Natural killer cell treated with Interleukin-12 subunit alpha and Interleukin-12 subunit beta and Interleukin-15 and Interleukin-18, amount 100 ng/mL, for 72 hours (primary cell): Measurements from ENCODE around the gene RNF111. TPM values are rescaled to one million over a fixed set of nuclear protein-coding genes. Genes with fewer than 3 reads are reported as not detected.
"Not testable (repeated sequence)": the region's sequence is repeated elsewhere in the genome, so short reads cannot be mapped to it uniquely, and the experiment has no call there.

ENCODE experiments used
- ATAC-seq, 2 donors: fragments of 150-1000 bp; cut with Tn5 transposase in 1 of 2; sonication (Bioruptor Pico), chemical (Tn5 transposase) in 1 of 2; 2 replicates each; pipeline ENCODE4 v1.10.0; 2021
- DNase-seq: peaks from one replicate; pipeline ENCODE4 v3.0.0; 2022; ENCODE audit warnings: low spot score
- H3K27ac Mint-ChIP-seq, 2 donors: 1 replicate in 1 of 2; 2 replicates in 1 of 2; pipeline ENCODE4 v1.8.0; 2022; ENCODE audit warnings: mixed read lengths in 2 of 2, mild to moderate bottlenecking in 1 of 2, moderate library complexity in 1 of 2
- H3K27me3 Mint-ChIP-seq, 2 donors: 1 replicate in 1 of 2; 2 replicates in 1 of 2; pipeline ENCODE4 v1.8.0; 2022; ENCODE audit warnings: mixed read lengths in 2 of 2
- H3K36me3 Mint-ChIP-seq: one replicate; pipeline ENCODE4 v1.8.0; 2022; ENCODE audit warnings: mixed read lengths
- H3K4me1 Mint-ChIP-seq, 2 donors: 1 replicate in 1 of 2; 2 replicates in 1 of 2; pipeline ENCODE4 v1.8.0; 2022; ENCODE audit warnings: low read depth in 2 of 2, mixed read lengths in 2 of 2, mild to moderate bottlenecking in 1 of 2
- H3K4me3 Mint-ChIP-seq: one replicate; pipeline ENCODE4 v1.8.0; 2022; ENCODE audit warnings: mixed read lengths
- H3K9me3 Mint-ChIP-seq: 2 replicates; pipeline ENCODE4 v1.8.0; 2022; ENCODE audit warnings: mixed read lengths
- total RNA-seq, 2 donors: library from RNA; stranded (reverse); gene quantifications; one replicate each; pipeline ENCODE4 v1.2.3, GENCODE V29; 2022

RNF111 gene
- total RNA-seq, 2 donors from 2014 or later: 43.5 to 57.7 TPM

DNA sequence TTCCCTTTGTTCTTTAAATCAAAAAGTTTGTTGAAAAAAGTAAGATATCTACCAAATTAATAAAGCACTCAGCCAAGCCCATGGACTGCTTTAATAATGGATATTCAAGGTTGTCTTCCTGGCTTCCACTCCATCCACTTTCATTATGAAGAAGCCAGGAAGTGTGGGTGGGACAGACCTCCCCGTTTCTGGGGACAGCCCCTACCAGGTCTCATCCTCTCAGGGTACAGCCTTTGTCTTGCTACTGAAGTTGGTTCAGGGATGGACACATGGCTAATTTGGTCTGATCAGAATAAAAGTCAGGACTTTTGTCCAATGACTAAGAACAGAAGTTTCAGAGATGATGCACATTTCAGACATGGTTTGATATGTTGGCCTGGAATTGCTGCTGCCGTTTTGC is 150.1 kb downstream of the RNF111 start:
- DNase-seq: no peak
- ATAC-seq: peak in 1 of 2 donors; percentile 59
- Mint-ChIP-seq H3K27ac (peak overlapping the region in 1 of 2 donors; percentile 43), H3K9me3 (no peaks in the 10 kb centered on the region), H3K4me3 (no peak overlapping the region), H3K27me3 (no peaks in the 10 kb centered on the region), H3K36me3 (no peaks in the 10 kb centered on the region), H3K4me1 (peaks cover 7 to 9% of the 10 kb centered on the region in 2 donors)

- DNase-seq (no peak), ATAC-seq (peak; percentile 75 to 78)
- Mint-ChIP-seq H3K9me3 (no peaks in the 10 kb centered on the region), H3K27ac (no peak overlapping the region), H3K36me3 (no peaks in the 10 kb centered on the region), H3K4me1 (peaks cover 7 to 9% of the 10 kb centered on the region in 2 donors), H3K27me3 (no peaks in the 10 kb centered on the region), H3K4me3 (no peak overlapping the region)
Measured at GRCh38 chr15:59138243-59138642, 150.8 kb downstream of the RNF111 start.

GRCh38 chr15:59140422-59141226 is 153.2 kb downstream of the RNF111 start:
- no peak for DNase-seq
- H3K27ac Mint-ChIP-seq: no peak overlapping the region
- H3K9me3 Mint-ChIP-seq: no peaks in the 10 kb centered on the region
- no peak for ATAC-seq
- peaks cover 7 to 9% of the 10 kb centered on the region in 2 donors for H3K4me1 Mint-ChIP-seq
- H3K4me3 Mint-ChIP-seq: no peak overlapping the region
- H3K36me3 Mint-ChIP-seq: no peaks in the 10 kb centered on the region
- no peaks in the 10 kb centered on the region for H3K27me3 Mint-ChIP-seq

GRCh38 chr15:59143281-59143680 is 155.8 kb downstream of the RNF111 start:
- no peaks in the 10 kb centered on the region for H3K9me3 Mint-ChIP-seq
- no peaks in the 10 kb centered on the region for H3K4me1 Mint-ChIP-seq
- no peak for ATAC-seq
- no peak for DNase-seq
- H3K4me3 Mint-ChIP-seq: no peak overlapping the region
- H3K27me3 Mint-ChIP-seq: no peaks in the 10 kb centered on the region
- no peak overlapping the region for H3K27ac Mint-ChIP-seq
- H3K36me3 Mint-ChIP-seq: no peaks in the 10 kb centered on the region

GRCh38 chr15:59144594-59144993 is 157.1 kb downstream of the RNF111 start:
- H3K27ac Mint-ChIP-seq, H3K27me3 Mint-ChIP-seq, H3K9me3 Mint-ChIP-seq, H3K4me1 Mint-ChIP-seq, DNase-seq, H3K4me3 Mint-ChIP-seq, H3K36me3 Mint-ChIP-seq, ATAC-seq: not testable (repeated sequence)

Other genes with a start within 250 kb of the RNF111 start
- gene ADAM10, start 238.0 kb upstream of the RNF111 start, total RNA-seq: 100 to 1,000 TPM in 1 of 2 donors, 10 to 100 TPM in 1; 89.9 to 122 TPM
- 10 to 100 TPM; 11.9 to 15.1 TPM for gene MINDY2, start 216.4 kb upstream of the RNF111 start, total RNA-seq
- 100 to 1,000 TPM; 131 to 163 TPM for gene SLTM, start 54.0 kb upstream of the RNF111 start, total RNA-seq
- 10 to 100 TPM; 28.8 to 41.8 TPM for gene CCNB2, start 117.5 kb downstream of the RNF111 start, total RNA-seq
- gene LDHAL6B, start 219.2 kb downstream of the RNF111 start, total RNA-seq: not detected